Adipose tissue (tissue), 3 donors: ENCODE measurements around the gene RANBP17. TPM values are rescaled to one million over a fixed set of nuclear protein-coding genes. Genes with fewer than 3 reads are reported as not detected.
"Not testable (repeated sequence)": the region's sequence is repeated elsewhere in the genome, so short reads cannot be mapped to it uniquely, and the experiment has no call there.

Source experiments
- H3K27ac ChIP-seq: one replicate; pipeline ENCODE4 v1.5.1; 2013; ENCODE audit warnings: low read depth, low read length
- WGBS, 3 donors: extraction: QIAGEN DNeasy Blood & Tissue Kit; methylation state at CpG; one replicate each; pipeline ENCODE4 v1.1.7; 2013; 5-methylcytosine and 5-hydroxymethylcytosine counted together
- polyA plus RNA-seq, 3 donors: library from polyadenylated mRNA; stranded (reverse); fragments of 200-250 nt; gene quantifications; one replicate each; pipeline ENCODE4 v1.2.3, GENCODE V29; 2013
- donor health status: healthy with polysubstance abuse.
- donor health status: Bipolar disorder and iron deficiency.
- donor health status: healthy.

The RANBP17 gene
- polyA plus RNA-seq, 3 donors, result 0.85 to 1.2 (median 1.1) TPM

- 98 to 99% (median 98%) methylated on average over 3 of the region's 3 CpGs for WGBS, 3 donors
- no peak overlapping the region for H3K27ac ChIP-seq
Observed at GRCh38 chr5:170920196-170920595, 58.4 kb downstream of the RANBP17 start.

DNA sequence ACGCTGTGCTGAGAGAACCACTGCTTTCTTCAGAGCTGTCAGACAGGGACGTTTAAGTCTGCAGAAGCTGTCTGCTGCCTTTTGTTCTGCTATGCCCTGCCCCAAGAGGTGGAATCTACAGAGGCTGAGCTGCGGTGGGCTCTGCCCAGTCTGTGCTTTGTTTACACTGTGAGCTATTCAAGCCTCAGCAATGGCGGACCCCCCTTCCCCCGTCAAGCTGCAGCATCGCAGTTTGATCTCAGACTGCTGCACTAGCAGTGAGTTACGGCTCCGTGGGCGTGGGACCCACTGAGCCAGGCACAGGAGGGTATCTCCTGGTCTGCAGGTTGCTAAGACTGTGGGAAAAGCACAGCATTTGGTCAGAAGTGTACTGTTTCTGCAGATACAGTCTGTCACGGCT lies 60.5 kb downstream of the RANBP17 start:
- H3K27ac ChIP-seq, result not testable (repeated sequence)
- WGBS, 3 donors, result 60 to 65% (median 64%) methylated on average over 10 of the region's 10 CpGs

- WGBS, 3 donors, result 80 to 94% (median 83%) methylated on average over 7 of the region's 7 CpGs
- no peak overlapping the region for H3K27ac ChIP-seq
Observed at GRCh38 chr5:170923910-170924620, 62.2 kb downstream of the RANBP17 start.

DNA sequence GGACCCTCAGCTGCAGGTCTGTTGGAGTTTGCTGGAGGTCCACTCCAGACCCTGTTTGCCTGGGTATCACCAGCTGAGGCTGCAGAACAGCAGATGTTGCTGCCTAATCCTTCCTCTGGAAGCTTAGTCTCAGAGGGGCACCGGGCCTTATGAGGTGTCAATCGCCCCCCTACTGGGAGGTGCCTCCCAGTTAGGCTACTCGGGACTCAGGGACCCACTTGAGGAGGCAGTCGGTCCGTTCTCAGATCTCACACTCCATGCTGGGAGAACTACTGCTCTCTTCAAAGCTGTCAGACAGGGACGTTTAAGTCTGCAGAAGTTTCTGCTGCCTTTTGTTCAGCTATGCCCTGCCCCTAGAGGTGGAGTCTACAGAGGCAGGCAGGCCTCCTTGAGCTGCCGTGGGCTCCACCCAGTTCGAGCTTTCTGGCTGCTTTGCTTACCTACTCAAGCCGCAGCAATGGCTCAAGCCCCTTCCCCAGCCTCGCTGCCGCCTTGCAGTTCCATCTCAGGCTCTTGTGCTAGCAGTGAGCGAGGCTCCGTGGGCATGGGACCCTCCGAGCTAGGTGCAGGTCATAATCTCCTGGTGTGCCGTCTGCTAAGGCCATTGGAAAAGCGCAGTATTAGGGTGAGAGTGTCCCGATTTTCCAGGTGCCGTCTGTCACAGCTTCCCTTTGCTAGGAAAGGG lies 73.9 kb downstream of the RANBP17 start:
- WGBS, 3 donors, result 91 to 93% (median 92%) methylated on average over 18 of the region's 18 CpGs
- not testable (repeated sequence) for H3K27ac ChIP-seq

DNA sequence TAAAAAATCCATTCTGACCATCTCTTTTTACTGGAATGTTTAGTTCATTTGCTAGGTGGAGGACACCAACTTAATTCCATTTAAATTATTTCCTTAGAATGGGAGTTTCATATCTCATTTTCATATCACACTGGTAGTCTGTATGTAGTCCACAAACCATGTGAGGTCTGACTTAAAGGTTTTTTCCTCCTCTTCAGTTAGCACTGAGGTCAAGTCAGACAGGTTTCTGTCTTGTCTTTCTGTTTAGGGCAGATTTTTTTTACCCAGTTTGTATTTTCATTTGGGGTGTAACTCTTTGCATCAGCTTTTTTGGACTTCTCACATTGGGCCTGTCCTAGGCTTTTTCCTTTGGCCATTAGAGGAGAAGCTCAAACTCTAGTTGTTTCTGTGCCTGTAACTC lies 75.3 kb downstream of the RANBP17 start:
- no peak overlapping the region for H3K27ac ChIP-seq

DNA sequence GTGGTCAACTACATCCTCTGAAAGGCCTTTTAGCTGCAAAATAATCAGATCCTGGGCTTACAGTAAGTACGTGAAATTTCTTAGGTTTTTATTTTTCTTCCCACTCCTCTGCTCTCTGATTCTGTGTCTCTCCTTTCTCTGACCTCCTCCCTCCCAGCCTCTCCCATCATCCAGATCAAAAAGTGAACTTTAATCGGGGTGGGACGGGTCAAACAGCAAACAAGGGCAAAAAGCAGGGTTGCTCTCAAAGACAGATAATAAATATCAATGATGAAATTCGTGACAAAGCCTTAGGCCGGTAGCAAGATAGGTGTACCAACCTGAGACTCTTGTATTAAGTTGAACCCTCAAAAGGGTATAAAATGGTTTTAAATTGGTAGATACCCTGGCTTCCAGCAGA lies 76.1 kb downstream of the RANBP17 start:
- no peak overlapping the region for H3K27ac ChIP-seq
- WGBS, 3 donors, result 73 to 82% (median 81%) methylated on average over 5 of the region's 5 CpGs

- 72 to 89% (median 88%) methylated on average over 8 of the region's 8 CpGs for WGBS, 3 donors
- H3K27ac ChIP-seq, result no peak overlapping the region
Observed at GRCh38 chr5:170939178-170939577, 77.4 kb downstream of the RANBP17 start.

GRCh38 chr5:170941788-170942187 lies 80.0 kb downstream of the RANBP17 start:
- no peak overlapping the region for H3K27ac ChIP-seq
- 96% methylated on average over 8 of the region's 8 CpGs for WGBS, 3 donors

GRCh38 chr5:170945275-170945674 lies 83.5 kb downstream of the RANBP17 start:
- no peak overlapping the region for H3K27ac ChIP-seq
- 71 to 87% (median 78%) methylated on average over 3 of the region's 3 CpGs for WGBS, 3 donors

GRCh38 chr5:170960567-170960966 lies 98.7 kb downstream of the RANBP17 start:
- WGBS, 3 donors, result 31 to 59% (median 47%) methylated on average over 3 of the region's 3 CpGs
- no peak overlapping the region for H3K27ac ChIP-seq

GRCh38 chr5:170963521-170963920 lies 101.7 kb downstream of the RANBP17 start:
- WGBS, 3 donors, result 77 to 90% (median 84%) methylated on average over 5 of the region's 5 CpGs
- no peak overlapping the region for H3K27ac ChIP-seq

DNA sequence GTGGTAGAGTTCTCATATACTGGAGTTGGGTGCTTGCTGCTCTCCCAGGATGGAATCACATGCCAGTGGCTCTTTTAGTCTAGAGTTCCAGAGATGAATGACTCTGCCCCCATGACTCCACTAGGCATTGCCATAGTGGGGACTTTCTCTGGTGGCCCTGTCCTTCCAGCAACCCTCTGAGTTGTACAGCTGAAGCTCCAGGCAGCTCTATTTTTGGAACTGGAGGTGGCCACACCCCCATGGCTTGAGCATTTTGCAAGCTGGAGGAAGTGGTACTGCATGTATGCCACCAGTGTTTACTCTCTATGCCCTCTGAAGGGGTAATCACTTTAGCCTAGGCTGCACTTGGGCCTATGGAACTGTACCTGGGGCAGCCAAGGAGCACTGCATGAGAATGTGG lies 112.6 kb downstream of the RANBP17 start:
- H3K27ac ChIP-seq, result no peak overlapping the region

- 86 to 100% (median 97%) methylated on average over 2 of the region's 2 CpGs for WGBS, 3 donors
Observed at GRCh38 chr5:170980261-170980660, 118.4 kb downstream of the RANBP17 start.

DNA sequence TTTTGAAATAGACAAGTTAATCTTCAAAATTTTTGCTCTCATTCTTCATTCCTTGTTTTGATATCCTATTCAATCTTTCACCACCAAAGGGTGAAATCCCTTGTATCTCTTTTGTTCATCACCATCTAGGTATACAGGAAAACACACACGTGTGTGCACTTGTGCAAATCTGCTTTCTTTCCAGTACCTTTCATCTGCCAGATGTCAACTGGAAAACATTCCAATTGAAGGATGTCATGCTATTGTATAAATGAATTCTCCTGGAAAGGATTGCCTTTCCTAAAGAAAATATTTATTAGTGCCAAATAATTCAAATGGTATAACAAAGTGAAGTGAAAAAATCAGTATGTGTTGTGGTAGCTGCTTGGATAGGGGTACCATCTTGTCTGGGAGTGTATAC lies 123.7 kb downstream of the RANBP17 start:
- 55 to 68% (median 64%) methylated on average over 1 of the region's 1 CpG for WGBS, 3 donors
- H3K27ac ChIP-seq, result no peak overlapping the region

More at GRCh38 chr5:170980261-170980660, 118.4 kb downstream of the RANBP17 start:
- H3K27ac ChIP-seq, result not testable (repeated sequence)

GRCh38 chr5:170986598-170986997 lies 124.8 kb downstream of the RANBP17 start:
- 0 to 24% (median 8%) methylated on average over 1 of the region's 1 CpG for whole genome bisulfite sequencing, 3 donors
- no peak overlapping the region for H3K27ac ChIP-seq

DNA sequence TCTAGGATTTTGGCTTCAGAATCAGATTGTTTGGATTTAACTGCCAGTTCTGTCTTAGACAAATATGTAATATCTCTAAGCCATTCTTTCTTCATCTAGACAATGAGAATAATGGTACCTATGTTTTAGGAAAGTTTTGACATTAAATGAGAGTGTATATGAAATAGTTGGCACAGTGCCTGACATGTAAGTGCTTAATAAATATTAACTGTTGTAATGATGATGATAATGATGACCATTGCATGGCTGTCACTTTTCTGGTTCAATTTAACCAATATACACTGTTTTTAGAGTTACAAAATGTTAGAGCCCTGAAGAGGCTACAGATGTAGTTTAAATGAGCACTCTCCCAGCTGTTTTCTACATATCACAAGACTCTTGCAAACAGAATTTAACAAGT lies 131.7 kb downstream of the RANBP17 start:
- no peak overlapping the region for H3K27ac ChIP-seq

- 66 to 88% (median 67%) methylated on average over 3 of the region's 3 CpGs for WGBS, 3 donors
- no peak overlapping the region for H3K27ac ChIP-seq
Observed at GRCh38 chr5:171010086-171010485, 148.3 kb downstream of the RANBP17 start.

DNA sequence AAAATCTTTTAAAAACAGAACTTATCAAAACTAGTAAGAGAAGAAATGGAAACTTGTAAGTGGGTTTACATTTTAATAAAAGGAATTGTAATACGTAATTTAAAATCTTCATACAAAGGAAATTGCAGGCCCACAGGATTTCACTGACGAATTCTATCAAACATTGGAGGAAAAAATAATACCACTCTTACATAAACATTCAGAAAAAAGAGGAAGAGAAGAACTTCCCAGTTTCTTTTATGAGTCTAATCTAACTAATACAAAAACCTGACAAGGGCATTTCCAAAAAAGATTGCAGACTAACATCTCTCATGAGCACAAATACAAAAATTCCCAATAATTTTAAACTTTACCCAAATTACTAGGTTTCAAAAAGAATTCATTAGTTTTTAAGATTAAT lies 149.0 kb downstream of the RANBP17 start:
- H3K27ac ChIP-seq, result no peak overlapping the region
- 52 to 72% (median 69%) methylated on average over 2 of the region's 2 CpGs for WGBS, 3 donors

DNA sequence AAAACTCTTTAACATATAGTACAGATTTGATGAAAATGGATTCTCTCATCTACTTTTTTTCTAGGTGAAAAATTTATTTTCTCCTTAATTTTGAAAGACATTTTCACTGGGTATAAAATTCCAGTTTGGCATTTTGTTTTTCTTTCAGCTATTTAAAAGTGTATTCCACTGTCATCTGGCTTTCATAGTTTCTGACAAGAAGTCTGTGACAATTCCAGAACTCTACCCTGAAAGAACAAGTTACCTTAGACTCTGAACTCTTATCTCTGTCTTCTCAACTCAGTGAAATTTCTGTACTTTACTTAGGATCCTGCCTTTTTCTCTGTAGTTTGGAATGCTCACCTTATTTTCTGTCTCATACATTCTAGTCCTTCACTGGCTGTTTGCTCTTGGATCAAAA lies 161.7 kb downstream of the RANBP17 start:
- no peak overlapping the region for H3K27ac ChIP-seq

- no peak overlapping the region for H3K27ac ChIP-seq
Observed at GRCh38 chr5:171024084-171024483, 162.3 kb downstream of the RANBP17 start.
